Muscle of leg (tissue), 11 donors: Measurements from ENCODE around the gene WNT9A. TPM values are rescaled to one million over a fixed set of nuclear protein-coding genes. Genes with fewer than 3 reads are reported as not detected.

Experiments used
- DNase-seq: peaks from one replicate; pipeline ENCODE4 v3.0.0; 2013
- H3K27ac ChIP-seq: one replicate; pipeline ENCODE4 v1.5.1; 2013; ENCODE audit warnings: mild to moderate bottlenecking, low read length, control low read depth
- H3K27me3 ChIP-seq: one replicate; pipeline ENCODE4 v1.6.1; 2013; ENCODE audit warnings: low read length; ENCODE audit not compliant: control insufficient read depth, insufficient read depth
- H3K36me3 ChIP-seq: one replicate; pipeline ENCODE4 v1.6.1; 2013; ENCODE audit warnings: low read length; ENCODE audit not compliant: control insufficient read depth, insufficient read depth
- H3K4me1 ChIP-seq: one replicate; pipeline ENCODE4 v1.6.1; 2013; ENCODE audit warnings: low read length; ENCODE audit not compliant: control insufficient read depth, insufficient read depth
- H3K4me3 ChIP-seq: one replicate; pipeline ENCODE4 v1.5.1; 2013; ENCODE audit warnings: low read length, control low read depth
- H3K9me3 ChIP-seq: replicated peaks from 2 replicates; pipeline ENCODE4 v1.6.1; 2013; ENCODE audit warnings: low read depth, low read length; ENCODE audit not compliant: control insufficient read depth
- WGBS: methylation state at CpG from one replicate; pipeline ENCODE4 v1.1.5; 2013; ENCODE audit warnings: missing lambda C conversion rate; ENCODE audit not compliant: insufficient coverage; 5-methylcytosine and 5-hydroxymethylcytosine counted together
- polyA plus RNA-seq, 8 donors: library from polyadenylated mRNA; unstranded; fragments of 120-200 nt; gene quantifications; one replicate each; pipeline versions ENCODE4 v1.2.1 to v1.2.3, GENCODE V29; 2013; ENCODE audit warnings: inconsistent platforms in 1 of 8, low replicate concordance in 1 of 8; ENCODE audit not compliant: insufficient read length in 8 of 8, insufficient read depth in 1 of 8
- total RNA-seq: library from RNA; stranded (reverse); fragments of 120-200 nt; gene quantifications from one replicate; pipeline ENCODE4 v1.2.4, GENCODE V29; 2013

WNT9A gene
- total and polyA plus RNA-seq, 9 donors = 4.6 to 10.2 (median 6.5) TPM

GRCh38 chr1:227889863-227890405 is 57.8 kb downstream of the WNT9A start:
- H3K27ac ChIP-seq = no peak overlapping the region
- DNase-seq = peak; percentile 5
- WGBS = 77% methylated on average over 12 of the region's 13 CpGs
- no peaks in the 10 kb centered on the region for H3K9me3 ChIP-seq
- H3K4me1 ChIP-seq = peaks cover 51% of the 10 kb centered on the region
- no peaks in the 10 kb centered on the region for H3K36me3 ChIP-seq
- H3K4me3 ChIP-seq = no peak overlapping the region
- H3K27me3 ChIP-seq = peaks cover 11% of the 10 kb centered on the region

- Histone ChIP-seq H3K36me3 (no peaks in the 10 kb centered on the region), H3K27me3 (peaks cover 11% of the 10 kb centered on the region), H3K4me1 (peaks cover 51% of the 10 kb centered on the region), H3K27ac (no peak overlapping the region), H3K9me3 (no peaks in the 10 kb centered on the region), H3K4me3 (no peak overlapping the region)
- 34% methylated on average over 10 of the region's 14 CpGs for WGBS
- DNase-seq = peak; percentile 53
These were observed 58.5 kb downstream of the WNT9A start for GRCh38 chr1:227889047-227889862.

- H3K4me3 ChIP-seq = no peak overlapping the region
- H3K27ac ChIP-seq = peak overlapping the region; percentile 85
- H3K27me3 ChIP-seq = peaks cover 11% of the 10 kb centered on the region
- H3K4me1 ChIP-seq = peaks cover 51% of the 10 kb centered on the region
- H3K9me3 ChIP-seq = no peaks in the 10 kb centered on the region
- no peaks in the 10 kb centered on the region for H3K36me3 ChIP-seq
- no peak for DNase-seq
- WGBS = 91% methylated on average over 8 of the region's 8 CpGs
These were observed 59.2 kb downstream of the WNT9A start for GRCh38 chr1:227888404-227889046.

- H3K27me3 ChIP-seq = peaks cover 11% of the 10 kb centered on the region
- H3K36me3 ChIP-seq = no peaks in the 10 kb centered on the region
- 15% methylated on average over 23 of the region's 40 CpGs for WGBS
- H3K4me1 ChIP-seq = peaks cover 48% of the 10 kb centered on the region
- peak overlapping the region; percentile 16 for H3K4me3 ChIP-seq
- peak overlapping the region; percentile 85 for H3K27ac ChIP-seq
- peak; percentile 86 for DNase-seq
- no peaks in the 10 kb centered on the region for H3K9me3 ChIP-seq
These were observed 59.9 kb downstream of the WNT9A start for GRCh38 chr1:227887697-227888403.

GRCh38 chr1:227886993-227887696 is 60.6 kb downstream of the WNT9A start:
- H3K4me3 ChIP-seq = peak overlapping the region; percentile 16
- H3K9me3 ChIP-seq = no peaks in the 10 kb centered on the region
- peaks cover 41% of the 10 kb centered on the region for H3K4me1 ChIP-seq
- WGBS = 0% methylated on average over 14 of the region's 30 CpGs
- peaks cover 11% of the 10 kb centered on the region for H3K27me3 ChIP-seq
- H3K27ac ChIP-seq = peak overlapping the region; percentile 85
- no peaks in the 10 kb centered on the region for H3K36me3 ChIP-seq
- DNase-seq = peak; percentile 97

- Histone ChIP-seq H3K9me3 (no peaks in the 10 kb centered on the region), H3K27ac (peak overlapping the region; percentile 85), H3K27me3 (peaks cover 11% of the 10 kb centered on the region), H3K4me1 (peaks cover 36% of the 10 kb centered on the region), H3K36me3 (no peaks in the 10 kb centered on the region), H3K4me3 (no peak overlapping the region)
- peak; percentile 78 for DNase-seq
- WGBS = 7% methylated on average over 6 of the region's 18 CpGs
These were observed 61.2 kb downstream of the WNT9A start for GRCh38 chr1:227886503-227886961.

- peaks cover 11% of the 10 kb centered on the region for H3K27me3 ChIP-seq
- H3K4me1 ChIP-seq = peaks cover 32% of the 10 kb centered on the region
- peak; percentile 87 for DNase-seq
- WGBS = 22% methylated on average over 13 of the region's 14 CpGs
- H3K36me3 ChIP-seq = no peaks in the 10 kb centered on the region
- H3K4me3 ChIP-seq = no peak overlapping the region
- no peaks in the 10 kb centered on the region for H3K9me3 ChIP-seq
- peak overlapping the region; percentile 85 for H3K27ac ChIP-seq
These were observed 61.9 kb downstream of the WNT9A start for GRCh38 chr1:227885648-227886502.

GRCh38 chr1:227885135-227885647 is 62.5 kb downstream of the WNT9A start:
- Histone ChIP-seq H3K36me3 (no peaks in the 10 kb centered on the region), H3K4me3 (no peak overlapping the region), H3K27ac (no peak overlapping the region), H3K9me3 (no peaks in the 10 kb centered on the region), H3K4me1 (peaks cover 31% of the 10 kb centered on the region), H3K27me3 (peaks cover 11% of the 10 kb centered on the region)
- WGBS = 50% methylated on average over 1 of the region's 8 CpGs
- DNase-seq = no peak
